ENCODE data around the gene GPR101.

GPR101 gene

GRCh38 chrX:137071596-137071995, 37.8 kb upstream of the GPR101 start:
- H3K9me2 ChIP-seq (replicated peaks; ENCODE audit: control insufficient read depth, low read length) = no peaks in the 10 kb centered on the region
- no peaks in the 10 kb centered on the region for H3F3A ChIP-seq (ENCODE audit: control insufficient read depth, insufficient read depth)
- no peaks in the 10 kb centered on the region for H3K4me1 ChIP-seq (ENCODE audit: control insufficient read depth, low read length)
- no peak overlapping the region for H3K4me3 ChIP-seq (ENCODE audit: low read length)
- H3K9me3 ChIP-seq (ENCODE audit: control insufficient read depth, insufficient read depth, low read length) = no peaks in the 10 kb centered on the region
- H3K79me2 ChIP-seq (ENCODE audit: control insufficient read depth, low read length) = no peaks in the 10 kb centered on the region
- no peak overlapping the region for H3K4me2 ChIP-seq (ENCODE audit: low read length)
- H4K20me1 ChIP-seq (ENCODE audit: control insufficient read depth, insufficient read depth, low read depth, low read length) = no peaks in the 10 kb centered on the region
- H3K27me3 ChIP-seq (ENCODE audit: control insufficient read depth, low read length) = no peaks in the 10 kb centered on the region
- TF ChIP-seq CTCF (IDR thresholded peaks at IDR 0.05; ENCODE audit: low read depth, low read length, poor library complexity, severe bottlenecking) = no peak
- no peak for TF ChIP-seq EZH2phosphoT487 (IDR thresholded peaks at IDR 0.05; ENCODE audit: borderline replicate concordance, low read length)
- H3K36me3 ChIP-seq (ENCODE audit: control insufficient read depth, low read length) = no peaks in the 10 kb centered on the region
- H3K27ac ChIP-seq (ENCODE audit: low read depth, low read length) = no peak overlapping the region

- no peaks in the 10 kb centered on the region for H4K20me1 ChIP-seq (ENCODE audit: control insufficient read depth, insufficient read depth, low read depth, low read length)
- no peaks in the 10 kb centered on the region for H3K9me2 ChIP-seq (replicated peaks; ENCODE audit: control insufficient read depth, low read length)
- H3K4me3 ChIP-seq (ENCODE audit: low read length) = no peak overlapping the region
- TF ChIP-seq CTCF (IDR thresholded peaks at IDR 0.05; ENCODE audit: low read depth, low read length, poor library complexity, severe bottlenecking) (no peak), EZH2phosphoT487 (IDR thresholded peaks at IDR 0.05; ENCODE audit: borderline replicate concordance, low read length) (no peak)
- H3K4me2 ChIP-seq (ENCODE audit: low read length) = no peak overlapping the region
- no peaks in the 10 kb centered on the region for H3K4me1 ChIP-seq (ENCODE audit: control insufficient read depth, low read length)
- H3K9me3 ChIP-seq (ENCODE audit: control insufficient read depth, insufficient read depth, low read length) = no peaks in the 10 kb centered on the region
- H3K36me3 ChIP-seq (ENCODE audit: control insufficient read depth, low read length) = no peaks in the 10 kb centered on the region
- no peaks in the 10 kb centered on the region for H3F3A ChIP-seq (ENCODE audit: control insufficient read depth, insufficient read depth)
- no peak overlapping the region for H3K27ac ChIP-seq (ENCODE audit: low read depth, low read length)
- no peaks in the 10 kb centered on the region for H3K79me2 ChIP-seq (ENCODE audit: control insufficient read depth, low read length)
- H3K27me3 ChIP-seq (ENCODE audit: control insufficient read depth, low read length) = no peaks in the 10 kb centered on the region
Measured at GRCh38 chrX:137067147-137067546, 33.4 kb upstream of the GPR101 start.

- no peaks in the 10 kb centered on the region for H3K79me2 ChIP-seq (ENCODE audit: control insufficient read depth, low read length)
- no peak overlapping the region for H3K27ac ChIP-seq (ENCODE audit: low read depth, low read length)
- no peaks in the 10 kb centered on the region for H4K20me1 ChIP-seq (ENCODE audit: control insufficient read depth, insufficient read depth, low read depth, low read length)
- H3F3A ChIP-seq (ENCODE audit: control insufficient read depth, insufficient read depth) = no peaks in the 10 kb centered on the region
- no peak for TF ChIP-seq CTCF (IDR thresholded peaks at IDR 0.05; ENCODE audit: low read depth, low read length, poor library complexity, severe bottlenecking)
- no peak for TF ChIP-seq EZH2phosphoT487 (IDR thresholded peaks at IDR 0.05; ENCODE audit: borderline replicate concordance, low read length)
- H3K36me3 ChIP-seq (ENCODE audit: control insufficient read depth, low read length) = no peaks in the 10 kb centered on the region
- no peaks in the 10 kb centered on the region for H3K27me3 ChIP-seq (ENCODE audit: control insufficient read depth, low read length)
- no peaks in the 10 kb centered on the region for H3K9me2 ChIP-seq (replicated peaks; ENCODE audit: control insufficient read depth, low read length)
- H3K4me1 ChIP-seq (ENCODE audit: control insufficient read depth, low read length) = no peaks in the 10 kb centered on the region
- H3K9me3 ChIP-seq (ENCODE audit: control insufficient read depth, insufficient read depth, low read length) = no peaks in the 10 kb centered on the region
- H3K4me2 ChIP-seq (ENCODE audit: low read length) = no peak overlapping the region
- no peak overlapping the region for H3K4me3 ChIP-seq (ENCODE audit: low read length)
Measured at GRCh38 chrX:137062915-137063617, 29.3 kb upstream of the GPR101 start.

Data from DOHH2 (cell line).